Measurements from ENCODE around the gene SAV1. TPM values are rescaled to one million over a fixed set of nuclear protein-coding genes. Genes with fewer than 3 reads are reported as not detected.
"Not testable (repeated sequence)": the region's sequence is repeated elsewhere in the genome, so short reads cannot be mapped to it uniquely, and the experiment has no call there.

The SAV1 gene
- 24.1 TPM for total RNA-seq

GRCh38 chr14:50667996-50668825 is at the start of gene SAV1:
TSS of gene SAV1 (minus strand) at chr14:50668306. CDS start at chr14:50667967, 339 bp downstream.
- DNase-seq (ENCODE audit: low spot score): peak; percentile 75

DNA sequence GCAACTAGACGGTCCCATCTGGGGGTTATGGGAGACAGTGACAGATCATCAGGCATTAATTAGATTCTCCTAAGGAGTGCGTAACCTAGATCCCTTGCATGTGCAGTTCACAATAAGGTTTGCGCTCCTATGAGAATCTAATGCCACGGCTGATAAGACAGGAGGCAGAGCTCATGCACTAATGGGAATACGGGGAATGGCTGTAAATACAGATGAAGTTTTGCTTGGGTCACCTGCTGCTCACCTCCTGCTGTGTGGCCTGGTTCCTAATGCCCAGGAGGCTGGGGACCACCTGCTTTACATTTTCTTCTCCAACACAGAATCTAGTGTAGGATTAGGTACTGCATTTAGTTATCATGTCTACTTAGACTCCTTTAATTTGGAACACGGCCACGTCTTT is 49.7 kb upstream of the SAV1 start:
- DNase-seq (ENCODE audit: low spot score): no peak

DNA sequence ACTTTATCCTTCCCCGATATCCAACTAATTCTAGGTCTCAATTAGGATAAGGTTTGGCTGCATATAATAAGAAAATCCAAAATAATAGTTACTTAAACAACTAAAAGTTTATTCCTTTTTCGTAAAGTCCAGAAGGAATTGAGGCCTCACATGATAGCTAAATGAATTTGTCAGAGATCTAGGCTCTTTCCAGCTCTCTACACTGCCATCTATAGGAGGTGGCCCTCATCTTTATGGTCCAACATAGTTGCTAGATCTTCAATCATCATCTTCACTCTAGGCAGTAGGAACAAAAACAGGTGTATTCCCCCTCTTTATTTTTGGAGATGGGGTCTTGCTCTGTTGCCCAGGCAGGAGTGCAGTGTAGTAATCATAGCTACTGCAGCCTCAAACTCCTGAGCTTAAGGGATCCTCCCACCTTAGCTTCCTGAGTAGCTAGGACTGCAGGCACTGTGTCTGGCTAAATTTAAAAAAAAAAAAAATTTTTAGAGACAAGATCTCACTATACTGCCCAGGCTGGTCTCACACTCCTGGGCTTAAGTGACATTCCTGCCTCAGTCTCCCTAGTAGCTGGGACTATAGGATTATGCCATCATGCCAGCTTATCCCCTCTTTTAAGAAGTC is 46.5 kb upstream of the SAV1 start:
- DNase-seq (ENCODE audit: low spot score): no peak

- no peak for DNase-seq (ENCODE audit: low spot score)
Observed at GRCh38 chr14:50711043-50711442, 42.9 kb upstream of the SAV1 start.

DNA sequence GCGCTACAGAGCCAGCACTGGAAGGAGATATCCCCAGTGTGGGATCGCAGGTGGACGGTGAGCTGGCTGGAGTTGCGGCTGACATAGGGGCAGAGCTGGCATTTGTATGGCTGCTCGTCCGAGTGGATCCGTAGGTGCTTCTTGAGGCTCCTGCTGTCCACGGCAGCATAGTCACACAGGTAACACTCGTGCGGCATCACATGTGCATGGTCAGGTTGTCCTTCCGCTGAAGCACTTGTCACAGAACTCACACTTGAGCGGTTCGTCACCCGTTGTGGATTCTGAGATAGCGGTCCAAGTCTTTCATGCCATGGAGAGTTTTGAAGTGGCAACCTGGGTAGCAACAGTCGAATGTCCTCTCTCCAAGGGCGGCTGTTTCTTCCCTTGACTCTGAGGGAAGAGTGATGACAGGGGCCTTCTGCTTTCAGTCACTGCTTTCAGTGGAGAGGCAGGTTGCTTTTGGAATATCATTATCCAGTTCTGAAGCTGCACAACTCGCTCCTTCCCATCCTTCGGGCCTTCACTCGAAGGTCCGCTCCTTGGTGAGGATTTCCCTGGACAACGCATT is 37.0 kb upstream of the SAV1 start:
- no peak for DNase-seq (ENCODE audit: low spot score)

DNA sequence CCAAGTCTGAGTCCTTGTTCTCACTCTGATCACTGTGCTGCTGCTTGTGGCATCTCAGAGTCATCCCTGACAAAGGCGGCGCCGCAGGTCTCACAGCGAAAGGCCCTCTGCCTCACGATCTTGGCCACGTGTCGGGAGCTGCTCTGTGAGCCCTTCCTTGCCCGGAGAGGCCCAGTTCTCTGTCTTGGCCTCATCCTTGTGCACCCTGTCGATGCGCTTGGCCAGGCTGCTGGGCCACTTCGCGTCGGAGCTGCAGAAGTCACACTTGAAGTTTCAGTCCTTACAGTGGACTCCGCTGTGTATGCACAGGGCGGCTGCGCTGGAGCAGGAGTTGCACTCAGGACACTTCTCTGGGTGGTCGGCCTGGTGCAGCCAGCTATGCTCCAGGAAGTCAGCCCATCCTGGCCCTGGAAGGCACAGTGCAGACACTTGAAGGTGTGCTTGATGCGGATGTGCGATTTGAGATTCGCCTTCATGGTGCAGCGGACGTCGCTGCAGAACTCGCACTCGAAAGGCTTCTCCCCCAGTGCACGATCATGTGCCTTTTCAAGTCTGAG is 36.4 kb upstream of the SAV1 start:
- DNase-seq (ENCODE audit: low spot score): no peak

DNA sequence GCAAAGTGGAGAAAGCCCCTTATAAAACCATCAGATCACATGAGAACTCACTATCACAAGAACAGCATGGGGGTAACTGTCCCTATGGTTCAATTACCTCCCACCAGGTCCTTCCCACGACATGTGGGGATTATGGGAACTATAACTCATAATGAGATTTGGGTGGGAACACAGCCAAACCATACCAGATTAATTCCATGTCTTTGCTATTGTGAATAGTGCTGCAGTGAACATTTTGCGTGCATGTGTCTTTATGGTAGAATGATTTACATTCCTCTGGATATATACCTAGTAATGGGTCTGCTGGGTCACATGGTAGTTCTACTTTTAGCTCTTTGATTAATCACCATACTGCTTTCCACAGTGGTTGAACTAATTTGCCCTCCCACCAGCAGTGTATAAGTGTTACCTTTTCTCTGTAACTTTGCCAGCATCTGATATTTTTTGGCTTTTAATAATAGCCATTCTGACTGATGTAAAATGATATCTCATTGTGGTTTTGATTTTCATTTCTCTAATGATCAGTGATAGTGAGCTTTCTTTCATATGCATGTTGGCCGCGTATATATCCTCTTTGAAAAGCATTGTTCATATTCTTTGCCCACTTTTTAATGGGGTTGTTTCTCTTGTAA is 29.7 kb upstream of the SAV1 start:
- DNase-seq (ENCODE audit: low spot score): no peak

DNA sequence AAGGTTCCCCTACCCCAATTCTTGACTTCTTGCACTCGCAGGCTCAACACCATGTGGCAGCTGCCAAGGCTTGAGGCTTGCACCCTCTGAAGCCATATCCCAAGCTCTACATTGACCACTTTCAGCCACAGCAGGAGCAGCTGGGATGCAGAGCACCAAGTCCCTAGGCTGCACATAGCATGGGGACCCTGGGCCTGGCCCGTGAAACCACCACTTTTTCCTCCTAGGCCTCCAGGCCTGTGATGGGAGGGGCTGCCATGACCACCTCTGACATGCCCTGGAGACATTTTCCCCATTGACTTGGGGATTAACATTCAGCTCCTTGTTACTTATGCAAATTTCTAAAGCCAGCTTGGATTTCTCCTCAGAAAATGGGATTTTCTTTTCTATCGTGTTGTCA is 26.2 kb upstream of the SAV1 start:
- not testable (repeated sequence) for DNase-seq (ENCODE audit: low spot score)

DNA sequence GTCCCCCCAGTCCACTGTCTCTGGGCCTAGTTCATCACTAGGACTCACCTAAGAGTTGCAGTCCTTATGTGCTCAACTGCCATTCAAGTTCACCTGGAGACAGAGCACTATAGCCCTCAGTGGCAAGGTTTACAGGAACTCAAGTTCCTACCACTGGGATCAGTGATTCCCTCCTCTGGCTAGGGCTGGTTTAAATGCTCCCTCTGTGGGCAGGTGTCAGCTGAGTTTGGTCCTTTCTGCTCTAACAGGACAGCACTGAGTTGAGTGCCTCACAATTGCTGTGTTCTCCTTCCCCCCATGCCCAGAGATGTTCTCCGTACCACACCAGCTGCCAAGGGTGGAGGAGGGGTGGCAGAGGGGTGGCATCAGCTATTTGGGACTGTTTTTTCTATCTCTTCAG is 20.8 kb upstream of the SAV1 start:
- no peak for DNase-seq (ENCODE audit: low spot score)

GRCh38 chr14:50679674-50680073 is 11.6 kb upstream of the SAV1 start:
- no peak for DNase-seq (ENCODE audit: low spot score)

DNA sequence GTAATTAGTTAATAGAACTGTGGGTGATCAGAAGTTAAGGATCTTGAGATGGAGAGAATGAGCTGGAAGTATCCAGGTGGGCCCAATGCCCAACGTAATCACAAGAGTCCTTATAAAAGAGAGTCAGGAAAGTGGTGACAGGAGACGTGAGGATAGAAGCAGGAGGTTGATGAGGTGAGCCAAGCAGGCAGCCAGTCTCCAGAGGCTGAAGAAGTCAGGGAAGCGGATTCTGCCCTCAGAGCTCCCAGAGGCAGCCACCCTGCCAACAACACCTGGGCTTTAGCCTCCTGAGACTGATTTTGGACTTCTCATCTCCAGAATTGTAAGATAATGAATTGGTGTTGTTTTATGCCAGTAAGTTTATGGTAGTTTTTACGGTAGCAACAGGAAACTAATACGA is 10.1 kb upstream of the SAV1 start:
- no peak for DNase-seq (ENCODE audit: low spot score)

- no peak for DNase-seq (ENCODE audit: low spot score)
Observed at GRCh38 chr14:50677527-50678063, 9.5 kb upstream of the SAV1 start.

DNA sequence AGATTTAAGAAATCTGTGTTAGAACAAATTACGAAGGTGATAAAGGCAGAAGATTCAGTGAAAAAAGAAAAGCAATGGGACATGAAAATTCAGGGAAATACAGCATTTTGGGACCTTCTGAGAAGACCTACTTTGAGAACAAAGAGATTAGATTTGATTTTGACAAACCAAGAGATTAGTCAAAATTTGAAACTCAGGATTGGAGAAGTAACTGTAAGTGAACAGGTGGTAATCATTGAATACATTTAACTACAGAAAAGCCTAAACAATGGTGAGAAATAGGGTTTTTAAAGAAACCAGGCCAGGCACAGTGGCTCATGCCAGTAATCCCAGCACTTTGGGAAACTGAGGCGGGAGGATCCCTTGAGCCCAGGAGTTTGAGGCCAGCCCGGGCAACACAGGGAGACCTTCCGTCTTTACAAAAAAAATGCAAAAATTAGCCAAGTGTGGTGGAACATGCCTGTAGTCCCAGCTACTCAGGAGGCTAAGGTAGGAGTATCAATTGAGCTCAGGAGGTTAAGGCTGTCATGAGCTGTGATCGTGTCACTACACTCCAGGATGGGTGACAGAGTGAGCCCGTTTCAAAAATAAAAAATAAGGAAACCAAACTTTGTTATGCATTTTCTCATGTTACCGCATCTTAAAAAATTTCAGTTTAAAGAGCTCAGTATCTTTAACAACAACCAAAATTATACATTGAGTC is 8.9 kb upstream of the SAV1 start:
- DNase-seq (ENCODE audit: low spot score): no peak

DNA sequence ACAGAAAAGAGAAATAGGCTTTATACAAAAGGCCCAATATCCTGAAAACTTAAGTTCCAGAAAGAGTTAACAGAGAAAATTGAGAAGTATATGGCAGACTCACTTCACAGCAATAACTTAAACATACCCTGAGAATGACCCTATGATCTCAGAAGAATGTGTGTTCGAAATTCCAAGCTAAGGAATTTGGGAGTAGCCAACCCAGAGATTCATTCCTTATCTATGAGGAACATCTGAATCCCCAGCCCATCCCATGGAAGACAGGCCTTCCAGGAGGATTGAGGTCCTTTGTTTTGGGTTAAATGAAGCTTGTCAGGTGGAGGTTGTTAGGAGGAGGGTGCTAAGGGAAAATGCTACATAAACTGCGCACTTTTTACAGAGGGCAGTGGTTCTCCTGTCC is 7.5 kb upstream of the SAV1 start:
- no peak for DNase-seq (ENCODE audit: low spot score)

DNA sequence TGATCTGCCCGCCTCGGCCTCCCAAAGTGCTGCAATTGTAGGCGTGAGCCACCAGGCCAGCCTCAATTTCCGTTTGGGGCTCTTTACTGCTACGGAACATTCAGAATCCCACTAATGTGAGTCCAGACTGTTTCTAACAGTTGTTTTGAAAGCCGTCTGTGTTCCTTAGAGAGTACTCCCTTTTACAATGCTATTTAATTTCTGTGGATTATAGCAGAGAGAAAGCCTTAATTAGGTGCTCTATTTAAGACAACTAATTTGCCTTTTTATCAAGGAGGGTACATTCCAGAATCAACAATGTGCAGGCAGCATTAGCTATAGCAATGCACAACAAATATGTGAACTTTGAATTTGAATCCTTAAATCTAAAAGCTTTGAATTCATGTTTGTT is 2.8 kb upstream of the SAV1 start:
- DNase-seq (ENCODE audit: low spot score): no peak

- no peak for DNase-seq (ENCODE audit: low spot score)
Observed at GRCh38 chr14:50670196-50670865, 2.2 kb upstream of the SAV1 start.

DNA sequence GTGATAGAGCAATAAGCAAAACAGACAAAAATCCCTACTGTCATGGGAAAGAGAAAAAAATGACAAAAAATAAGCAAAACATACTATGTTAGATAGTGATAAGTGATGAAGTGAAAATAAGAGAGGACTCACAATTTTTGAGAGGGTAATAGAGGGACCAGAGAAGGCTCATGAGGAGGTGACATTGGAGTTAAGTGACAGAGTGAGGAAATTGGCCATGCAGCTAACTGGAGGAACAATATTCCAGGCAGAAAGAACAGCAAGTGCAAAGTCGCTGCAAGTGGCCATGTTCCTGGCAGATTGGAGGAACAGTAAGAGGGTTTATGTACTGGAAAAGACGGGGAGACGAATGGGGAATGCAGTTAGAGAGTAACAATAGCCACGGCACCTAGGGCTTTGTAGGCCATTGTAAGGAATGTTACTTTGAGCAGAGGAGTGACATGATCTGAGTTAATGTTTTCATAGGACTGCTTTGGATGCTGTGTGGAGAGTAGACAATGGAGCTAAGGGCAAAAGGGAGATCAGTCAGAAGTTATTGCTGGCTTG is 1.4 kb upstream of the SAV1 start:
- no peak for DNase-seq (ENCODE audit: low spot score)

- DNase-seq (ENCODE audit: low spot score): no peak
Observed at GRCh38 chr14:50668826-50669143, 679 bp upstream of the SAV1 start.

DNA sequence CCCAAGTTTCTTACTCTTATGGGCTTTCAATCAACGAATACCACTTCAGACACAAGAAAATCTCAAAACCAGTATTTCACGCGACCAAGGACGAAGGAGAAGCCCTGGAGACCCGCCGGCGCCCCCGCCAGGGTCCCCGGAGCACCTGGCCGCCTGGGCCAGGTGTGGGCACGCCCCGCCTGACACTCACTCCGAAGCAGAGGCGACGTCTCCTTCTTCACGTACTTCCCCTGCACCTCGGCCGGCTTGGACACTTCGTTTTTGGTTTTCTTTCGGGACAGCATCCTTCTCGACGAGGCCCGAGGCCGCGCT is 466 bp downstream of the SAV1 start:
- DNase-seq (ENCODE audit: low spot score): peak; percentile 21

DNA sequence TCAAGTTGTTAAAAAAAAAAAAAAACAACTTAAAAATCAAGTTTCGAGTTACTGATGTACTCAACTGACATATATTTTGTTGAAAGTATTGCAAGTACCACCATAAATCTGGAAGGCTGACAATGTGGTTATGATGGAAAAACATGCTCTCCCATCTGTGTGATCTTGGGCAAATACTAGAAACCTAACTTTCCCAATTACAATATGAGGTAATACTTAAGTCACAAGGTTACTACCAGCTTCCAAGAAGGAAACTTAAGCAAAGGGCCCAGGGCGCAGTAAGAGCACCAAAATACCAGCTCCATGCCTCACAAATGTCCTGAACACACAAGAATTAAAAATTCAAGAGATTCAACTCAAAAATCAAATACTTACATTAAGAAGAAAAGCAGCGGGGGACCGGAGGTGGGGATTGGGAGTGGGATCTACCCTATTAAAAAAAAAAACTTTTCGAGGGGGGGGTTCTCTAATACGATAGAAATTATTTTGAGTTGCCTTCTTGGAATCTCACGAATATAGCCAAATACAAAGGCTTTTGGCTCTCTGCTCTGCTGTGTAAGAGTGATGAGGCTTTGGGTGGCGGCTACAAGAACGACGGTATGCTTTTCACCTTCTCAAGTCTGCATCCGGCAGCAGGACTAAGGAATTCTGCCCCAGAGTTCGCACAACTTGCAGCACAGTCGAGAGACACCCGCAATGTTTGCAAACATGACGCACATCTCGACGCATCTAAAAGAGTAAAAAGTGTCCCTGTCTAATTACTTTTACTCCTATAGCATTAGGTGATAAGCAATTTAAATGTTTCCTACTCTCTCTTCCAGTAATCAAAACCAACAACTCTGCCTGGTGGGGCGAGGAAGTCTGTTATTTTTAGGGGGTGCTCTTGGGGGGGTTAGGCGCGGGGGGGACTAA is 1.1 kb downstream of the SAV1 start:
- DNase-seq (ENCODE audit: low spot score): peak; percentile 25
